ENCODE measurements around the gene ABO.
"Not testable (repeated sequence)": the region's sequence is repeated elsewhere in the genome, so short reads cannot be mapped to it uniquely, and the experiment has no call there.

The ABO gene

DNA sequence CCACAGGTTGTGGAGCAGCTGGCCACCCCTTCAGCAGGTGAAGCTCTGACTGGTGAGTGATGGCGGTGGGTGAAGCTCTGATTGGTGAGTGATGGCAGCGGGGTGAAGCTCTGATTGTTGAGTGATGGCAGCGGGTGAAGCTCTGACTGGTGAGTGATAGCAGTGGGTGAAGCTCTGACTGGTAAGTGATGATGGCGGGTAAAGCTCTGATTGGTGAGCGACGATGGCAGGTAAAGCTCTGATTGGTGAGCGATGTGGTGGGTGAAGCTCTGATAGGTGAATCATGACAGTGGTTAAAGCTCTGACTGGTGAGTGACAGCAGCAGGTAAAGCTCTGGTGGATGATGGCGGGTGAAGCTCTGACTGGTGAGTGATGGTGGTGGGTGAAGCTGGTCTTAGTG, 9.4 kb upstream of the ABO start:
- H3K9me3 ChIP-seq (ENCODE audit: insufficient read depth, low read depth, low read length) = peaks cover 5% of the 10 kb centered on the region; the same call in 1 of the 2 replicates
- H3K36me3 ChIP-seq (ENCODE audit: insufficient read depth, low read length) = no peaks in the 10 kb centered on the region
- H3K4me2 ChIP-seq (ENCODE audit: low read depth, low read length, poor library complexity, severe bottlenecking) = no peak overlapping the region
- no peak overlapping the region for H3K4me3 ChIP-seq (ENCODE audit: low read length, poor library complexity, severe bottlenecking)
- H3F3A ChIP-seq (ENCODE audit: low read depth) = no peaks in the 10 kb centered on the region
- no peaks in the 10 kb centered on the region for H4K20me1 ChIP-seq (ENCODE audit: insufficient read depth, low read length, poor library complexity, severe bottlenecking)
- no peaks in the 10 kb centered on the region for H3K79me2 ChIP-seq (ENCODE audit: insufficient read depth, low read length)
- H2AFZ ChIP-seq (ENCODE audit: low read length) = no peak overlapping the region
- H3K9me2 ChIP-seq (replicated peaks; ENCODE audit: low read depth, low read length) = no peaks in the 10 kb centered on the region
- TF ChIP-seq, protein P1, sequence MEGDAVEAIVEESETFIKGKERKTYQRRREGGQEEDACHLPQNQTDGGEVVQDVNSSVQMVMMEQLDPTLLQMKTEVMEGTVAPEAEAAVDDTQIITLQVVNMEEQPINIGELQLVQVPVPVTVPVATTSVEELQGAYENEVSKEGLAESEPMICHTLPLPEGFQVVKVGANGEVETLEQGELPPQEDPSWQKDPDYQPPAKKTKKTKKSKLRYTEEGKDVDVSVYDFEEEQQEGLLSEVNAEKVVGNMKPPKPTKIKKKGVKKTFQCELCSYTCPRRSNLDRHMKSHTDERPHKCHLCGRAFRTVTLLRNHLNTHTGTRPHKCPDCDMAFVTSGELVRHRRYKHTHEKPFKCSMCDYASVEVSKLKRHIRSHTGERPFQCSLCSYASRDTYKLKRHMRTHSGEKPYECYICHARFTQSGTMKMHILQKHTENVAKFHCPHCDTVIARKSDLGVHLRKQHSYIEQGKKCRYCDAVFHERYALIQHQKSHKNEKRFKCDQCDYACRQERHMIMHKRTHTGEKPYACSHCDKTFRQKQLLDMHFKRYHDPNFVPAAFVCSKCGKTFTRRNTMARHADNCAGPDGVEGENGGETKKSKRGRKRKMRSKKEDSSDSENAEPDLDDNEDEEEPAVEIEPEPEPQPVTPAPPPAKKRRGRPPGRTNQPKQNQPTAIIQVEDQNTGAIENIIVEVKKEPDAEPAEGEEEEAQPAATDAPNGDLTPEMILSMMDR (conservative IDR thresholded peaks at IDR 0.05; ENCODE audit: low read length) = no peak
- TF ChIP-seq EZH2phosphoT487 (IDR thresholded peaks at IDR 0.05; ENCODE audit: borderline replicate concordance) = no peak
- H3K4me1 ChIP-seq (ENCODE audit: insufficient read depth, low read length, poor library complexity, severe bottlenecking) = no peaks in the 10 kb centered on the region
- H3K9ac ChIP-seq (ENCODE audit: low read depth, low read length, poor library complexity, severe bottlenecking) = no peak overlapping the region
- H3K27me3 ChIP-seq (ENCODE audit: insufficient read depth, low read length, poor library complexity, severe bottlenecking) = no peaks in the 10 kb centered on the region

DNA sequence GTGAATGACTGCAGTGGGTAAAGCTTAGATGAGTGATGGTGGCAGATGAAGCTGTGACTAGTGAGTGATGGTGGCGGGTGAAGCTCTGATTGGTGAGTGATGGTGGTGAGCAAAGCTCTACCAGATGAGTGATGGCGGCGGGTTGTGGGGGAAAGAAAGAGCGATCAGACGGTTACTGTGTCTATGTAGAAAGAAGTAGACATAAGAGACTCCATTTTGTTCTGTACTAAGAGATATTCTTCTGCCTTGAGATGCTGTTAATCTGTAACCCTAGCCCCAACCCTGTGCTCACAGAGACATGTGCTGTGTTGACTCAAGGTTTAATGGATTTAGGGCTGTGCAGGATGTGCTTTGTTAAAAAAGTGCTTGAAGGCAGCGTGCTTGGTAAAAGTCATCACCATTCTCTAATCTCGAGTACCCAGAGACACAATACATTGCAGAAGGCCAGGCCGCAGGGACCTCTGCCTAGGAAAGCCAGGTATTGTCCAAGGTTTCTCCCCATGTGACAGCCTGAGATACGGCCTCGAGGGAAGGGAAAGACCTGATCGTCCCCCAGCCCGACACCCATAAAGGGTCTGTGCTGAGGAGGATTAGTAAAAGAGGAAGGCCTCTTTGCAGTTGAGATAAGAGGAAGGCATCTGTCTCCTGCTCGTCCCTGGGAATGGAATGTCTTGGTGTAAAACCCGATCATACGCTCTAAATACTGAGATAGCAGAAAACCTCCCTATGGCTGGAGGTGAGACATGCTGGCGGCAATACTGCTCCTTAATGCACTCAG, 8.4 kb upstream of the ABO start:
- not testable (repeated sequence) for H3K79me2 ChIP-seq (ENCODE audit: insufficient read depth, low read length); H3K36me3 ChIP-seq (ENCODE audit: insufficient read depth, low read length); H3F3A ChIP-seq (ENCODE audit: low read depth); H4K20me1 ChIP-seq (ENCODE audit: insufficient read depth, low read length, poor library complexity, severe bottlenecking); H3K9me2 ChIP-seq (replicated peaks; ENCODE audit: low read depth, low read length); H3K4me1 ChIP-seq (ENCODE audit: insufficient read depth, low read length, poor library complexity, severe bottlenecking); H3K4me2 ChIP-seq (ENCODE audit: low read depth, low read length, poor library complexity, severe bottlenecking); H3K27me3 ChIP-seq (ENCODE audit: insufficient read depth, low read length, poor library complexity, severe bottlenecking); H3K9me3 ChIP-seq (ENCODE audit: insufficient read depth, low read depth, low read length); H2AFZ ChIP-seq (ENCODE audit: low read length); H3K9ac ChIP-seq (ENCODE audit: low read depth, low read length, poor library complexity, severe bottlenecking); H3K4me3 ChIP-seq (ENCODE audit: low read length, poor library complexity, severe bottlenecking)

DNA sequence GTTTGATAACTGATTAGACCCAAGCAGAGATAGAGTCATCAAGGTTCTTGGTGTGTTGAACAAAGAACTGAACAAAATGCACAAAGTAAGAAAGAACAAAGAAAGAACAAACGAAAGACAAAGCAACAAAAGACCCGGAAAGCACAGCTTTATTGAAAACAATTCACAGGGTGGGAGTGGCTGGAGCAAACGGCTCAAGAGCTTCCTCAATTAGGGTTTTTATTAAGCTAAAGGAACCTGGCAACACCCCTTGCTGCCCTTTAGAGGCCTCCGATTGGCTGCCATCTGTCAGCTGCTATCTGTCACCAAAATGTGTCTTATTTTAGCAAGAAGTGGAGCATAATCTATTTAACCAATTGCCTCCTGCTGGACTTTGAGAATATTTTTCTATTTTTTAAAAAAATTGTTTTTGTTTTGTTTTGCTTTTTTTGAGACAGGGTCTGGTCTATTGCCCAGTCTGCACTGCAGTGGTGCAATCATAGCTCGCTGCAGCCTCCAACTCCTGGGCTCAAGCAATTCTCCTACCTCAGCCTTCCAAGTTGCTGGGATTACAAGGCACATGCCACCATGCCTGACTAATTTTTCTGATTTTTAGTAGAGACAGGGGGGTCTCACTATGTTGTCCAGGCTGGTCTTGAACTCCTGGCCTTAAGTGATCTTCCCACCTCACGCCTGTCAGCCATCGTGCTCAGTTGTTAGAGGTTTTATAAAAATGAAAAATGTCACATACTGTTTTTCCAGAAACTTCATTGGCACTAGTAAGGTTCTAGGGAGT, 7.7 kb upstream of the ABO start:
- Histone ChIP-seq H2AFZ (ENCODE audit: low read length) (no peak overlapping the region), H3K9me3 (ENCODE audit: insufficient read depth, low read depth, low read length) (no peaks in the 10 kb centered on the region), H3K9ac (ENCODE audit: low read depth, low read length, poor library complexity, severe bottlenecking) (no peak overlapping the region), H3K4me1 (ENCODE audit: insufficient read depth, low read length, poor library complexity, severe bottlenecking) (no peaks in the 10 kb centered on the region), H3K4me3 (ENCODE audit: low read length, poor library complexity, severe bottlenecking) (no peak overlapping the region), H4K20me1 (ENCODE audit: insufficient read depth, low read length, poor library complexity, severe bottlenecking) (no peaks in the 10 kb centered on the region), H3K9me2 (replicated peaks; ENCODE audit: low read depth, low read length) (no peaks in the 10 kb centered on the region), H3F3A (ENCODE audit: low read depth) (no peaks in the 10 kb centered on the region), H3K36me3 (ENCODE audit: insufficient read depth, low read length) (no peaks in the 10 kb centered on the region), H3K27me3 (ENCODE audit: insufficient read depth, low read length, poor library complexity, severe bottlenecking) (no peaks in the 10 kb centered on the region), H3K4me2 (ENCODE audit: low read depth, low read length, poor library complexity, severe bottlenecking) (no peak overlapping the region), H3K79me2 (ENCODE audit: insufficient read depth, low read length) (no peaks in the 10 kb centered on the region)
- TF ChIP-seq, protein P1 (conservative IDR thresholded peaks at IDR 0.05; ENCODE audit: low read length) = no peak
- no peak for TF ChIP-seq EZH2phosphoT487 (IDR thresholded peaks at IDR 0.05; ENCODE audit: borderline replicate concordance)

All from Loucy (cell line).